Measurements from ENCODE around the gene PIGM.

DNA sequence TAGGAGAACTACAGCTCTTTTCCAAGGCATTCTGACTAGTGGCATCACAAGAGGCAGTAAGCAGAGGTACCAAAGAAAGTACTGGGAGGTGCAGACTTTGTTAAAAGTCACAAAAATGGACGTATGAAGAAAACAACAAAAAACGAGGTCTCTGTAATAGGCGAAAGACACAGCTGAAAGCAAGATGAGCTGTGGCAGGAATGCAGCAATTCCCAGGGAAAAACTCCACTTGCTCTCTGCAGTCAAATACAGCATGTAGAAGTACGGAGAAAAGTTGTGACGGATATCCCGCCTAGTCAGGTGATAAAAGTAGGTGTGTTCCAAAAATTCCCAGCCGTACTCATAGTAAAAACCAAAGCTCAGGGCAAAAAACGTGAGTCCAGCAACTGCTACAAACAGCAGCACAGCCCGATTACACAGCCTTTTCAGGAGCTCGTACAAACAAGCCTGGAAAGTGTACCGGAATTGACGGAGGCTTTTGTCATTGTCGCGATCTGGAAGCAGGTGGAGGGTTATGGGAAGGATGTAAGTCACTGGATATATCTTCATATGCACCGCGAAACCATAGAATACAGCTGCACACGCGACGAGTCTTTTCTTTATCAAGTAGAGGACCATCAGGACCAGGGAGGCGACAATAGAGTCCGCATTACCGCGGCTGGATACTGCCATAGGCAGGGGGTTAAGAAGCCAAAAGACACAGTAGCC lies 979 bp downstream of the PIGM start:
- TF ChIP-seq ZFP36 (IDR thresholded peaks at IDR 0.05; ENCODE audit: borderline replicate concordance, low read depth, low read length, partially characterized antibody) (no peak), RFX5 (IDR thresholded peaks at IDR 0.05; ENCODE audit: low read depth, low read length) (no peak), ZSCAN25 (CRISPR knock-in tag; IDR thresholded peaks at IDR 0.05) (no peak), ZNF737 (CRISPR knock-in tag; IDR thresholded peaks at IDR 0.05; ENCODE audit: borderline replicate concordance) (no peak), NFRKB (IDR thresholded peaks at IDR 0.05) (no peak), THAP11 (CRISPR knock-in tag; IDR thresholded peaks at IDR 0.05) (no peak), NBN (conservative IDR thresholded peaks at IDR 0.05) (no peak)
- TF ChIP-seq, protein P1, sequence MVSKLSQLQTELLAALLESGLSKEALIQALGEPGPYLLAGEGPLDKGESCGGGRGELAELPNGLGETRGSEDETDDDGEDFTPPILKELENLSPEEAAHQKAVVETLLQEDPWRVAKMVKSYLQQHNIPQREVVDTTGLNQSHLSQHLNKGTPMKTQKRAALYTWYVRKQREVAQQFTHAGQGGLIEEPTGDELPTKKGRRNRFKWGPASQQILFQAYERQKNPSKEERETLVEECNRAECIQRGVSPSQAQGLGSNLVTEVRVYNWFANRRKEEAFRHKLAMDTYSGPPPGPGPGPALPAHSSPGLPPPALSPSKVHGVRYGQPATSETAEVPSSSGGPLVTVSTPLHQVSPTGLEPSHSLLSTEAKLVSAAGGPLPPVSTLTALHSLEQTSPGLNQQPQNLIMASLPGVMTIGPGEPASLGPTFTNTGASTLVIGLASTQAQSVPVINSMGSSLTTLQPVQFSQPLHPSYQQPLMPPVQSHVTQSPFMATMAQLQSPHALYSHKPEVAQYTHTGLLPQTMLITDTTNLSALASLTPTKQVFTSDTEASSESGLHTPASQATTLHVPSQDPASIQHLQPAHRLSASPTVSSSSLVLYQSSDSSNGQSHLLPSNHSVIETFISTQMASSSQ (IDR thresholded peaks at IDR 0.05; ENCODE audit: low read depth), result no peak
- TF ChIP-seq, protein P1 (CRISPR knock-in tag; IDR thresholded peaks at IDR 0.05; ENCODE audit: borderline replicate concordance), result no peak
- TF ChIP-seq, protein P2, sequence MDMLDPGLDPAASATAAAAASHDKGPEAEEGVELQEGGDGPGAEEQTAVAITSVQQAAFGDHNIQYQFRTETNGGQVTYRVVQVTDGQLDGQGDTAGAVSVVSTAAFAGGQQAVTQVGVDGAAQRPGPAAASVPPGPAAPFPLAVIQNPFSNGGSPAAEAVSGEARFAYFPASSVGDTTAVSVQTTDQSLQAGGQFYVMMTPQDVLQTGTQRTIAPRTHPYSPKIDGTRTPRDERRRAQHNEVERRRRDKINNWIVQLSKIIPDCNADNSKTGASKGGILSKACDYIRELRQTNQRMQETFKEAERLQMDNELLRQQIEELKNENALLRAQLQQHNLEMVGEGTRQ (IDR thresholded peaks at IDR 0.05; ENCODE audit: low read depth, low read length), result no peak
- TF ChIP-seq, protein P2 (CRISPR knock-in tag; IDR thresholded peaks at IDR 0.05; ENCODE audit: borderline replicate concordance), result no peak
- TF ChIP-seq, protein P3, sequence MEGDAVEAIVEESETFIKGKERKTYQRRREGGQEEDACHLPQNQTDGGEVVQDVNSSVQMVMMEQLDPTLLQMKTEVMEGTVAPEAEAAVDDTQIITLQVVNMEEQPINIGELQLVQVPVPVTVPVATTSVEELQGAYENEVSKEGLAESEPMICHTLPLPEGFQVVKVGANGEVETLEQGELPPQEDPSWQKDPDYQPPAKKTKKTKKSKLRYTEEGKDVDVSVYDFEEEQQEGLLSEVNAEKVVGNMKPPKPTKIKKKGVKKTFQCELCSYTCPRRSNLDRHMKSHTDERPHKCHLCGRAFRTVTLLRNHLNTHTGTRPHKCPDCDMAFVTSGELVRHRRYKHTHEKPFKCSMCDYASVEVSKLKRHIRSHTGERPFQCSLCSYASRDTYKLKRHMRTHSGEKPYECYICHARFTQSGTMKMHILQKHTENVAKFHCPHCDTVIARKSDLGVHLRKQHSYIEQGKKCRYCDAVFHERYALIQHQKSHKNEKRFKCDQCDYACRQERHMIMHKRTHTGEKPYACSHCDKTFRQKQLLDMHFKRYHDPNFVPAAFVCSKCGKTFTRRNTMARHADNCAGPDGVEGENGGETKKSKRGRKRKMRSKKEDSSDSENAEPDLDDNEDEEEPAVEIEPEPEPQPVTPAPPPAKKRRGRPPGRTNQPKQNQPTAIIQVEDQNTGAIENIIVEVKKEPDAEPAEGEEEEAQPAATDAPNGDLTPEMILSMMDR (CRISPR knock-in tag; IDR thresholded peaks at IDR 0.05), result no peak
